ENCODE results near the gene ENDOG. TPM values are rescaled to one million over a fixed set of nuclear protein-coding genes. Genes with fewer than 3 reads are reported as not detected.
"Not testable (repeated sequence)": the region's sequence is repeated elsewhere in the genome, so short reads cannot be mapped to it uniquely, and the experiment has no call there.

The ENDOG gene
- total RNA-seq, 1 donor from 2014 or later, result 24.4 TPM

DNA sequence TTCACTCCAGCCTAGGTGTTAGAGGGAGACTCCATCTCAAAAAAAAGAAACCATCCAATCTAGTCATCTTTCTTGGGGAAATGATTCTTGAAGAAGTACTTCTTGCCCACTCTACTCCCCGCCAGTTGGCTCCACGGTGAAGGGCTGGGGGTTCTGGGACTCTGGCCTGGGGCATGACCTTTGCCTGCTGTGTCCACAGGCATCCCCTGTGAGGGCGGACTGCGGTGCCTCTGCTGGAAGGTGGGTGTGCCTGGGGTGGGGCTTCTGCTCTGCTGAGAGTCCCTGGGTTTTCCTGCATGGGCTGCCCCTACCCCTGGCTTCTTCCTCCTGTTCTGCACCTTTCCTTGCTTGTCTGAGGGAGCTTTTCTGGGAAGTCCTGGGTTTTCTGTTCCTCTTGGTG is 27.8 kb upstream of the ENDOG start:
- no peak for DNase-seq (ENCODE audit: extremely low spot score, unreplicated experiment)
- H3K36me3 Mint-ChIP-seq (ENCODE audit: unreplicated experiment), result peaks cover 26% of the 10 kb centered on the region
- no peak overlapping the region for H3K4me3 Mint-ChIP-seq (ENCODE audit: unreplicated experiment)
- no peak overlapping the region for H3K27ac Mint-ChIP-seq (ENCODE audit: unreplicated experiment)
- TF ChIP-seq, protein P1, sequence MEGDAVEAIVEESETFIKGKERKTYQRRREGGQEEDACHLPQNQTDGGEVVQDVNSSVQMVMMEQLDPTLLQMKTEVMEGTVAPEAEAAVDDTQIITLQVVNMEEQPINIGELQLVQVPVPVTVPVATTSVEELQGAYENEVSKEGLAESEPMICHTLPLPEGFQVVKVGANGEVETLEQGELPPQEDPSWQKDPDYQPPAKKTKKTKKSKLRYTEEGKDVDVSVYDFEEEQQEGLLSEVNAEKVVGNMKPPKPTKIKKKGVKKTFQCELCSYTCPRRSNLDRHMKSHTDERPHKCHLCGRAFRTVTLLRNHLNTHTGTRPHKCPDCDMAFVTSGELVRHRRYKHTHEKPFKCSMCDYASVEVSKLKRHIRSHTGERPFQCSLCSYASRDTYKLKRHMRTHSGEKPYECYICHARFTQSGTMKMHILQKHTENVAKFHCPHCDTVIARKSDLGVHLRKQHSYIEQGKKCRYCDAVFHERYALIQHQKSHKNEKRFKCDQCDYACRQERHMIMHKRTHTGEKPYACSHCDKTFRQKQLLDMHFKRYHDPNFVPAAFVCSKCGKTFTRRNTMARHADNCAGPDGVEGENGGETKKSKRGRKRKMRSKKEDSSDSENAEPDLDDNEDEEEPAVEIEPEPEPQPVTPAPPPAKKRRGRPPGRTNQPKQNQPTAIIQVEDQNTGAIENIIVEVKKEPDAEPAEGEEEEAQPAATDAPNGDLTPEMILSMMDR (IDR thresholded peaks at IDR 0.05), result no peak
- no peaks in the 10 kb centered on the region for H3K9me3 Mint-ChIP-seq (ENCODE audit: unreplicated experiment)
- H3K27me3 Mint-ChIP-seq (ENCODE audit: unreplicated experiment), result no peaks in the 10 kb centered on the region
- peaks cover 14% of the 10 kb centered on the region for H3K4me1 Mint-ChIP-seq (ENCODE audit: unreplicated experiment)

DNA sequence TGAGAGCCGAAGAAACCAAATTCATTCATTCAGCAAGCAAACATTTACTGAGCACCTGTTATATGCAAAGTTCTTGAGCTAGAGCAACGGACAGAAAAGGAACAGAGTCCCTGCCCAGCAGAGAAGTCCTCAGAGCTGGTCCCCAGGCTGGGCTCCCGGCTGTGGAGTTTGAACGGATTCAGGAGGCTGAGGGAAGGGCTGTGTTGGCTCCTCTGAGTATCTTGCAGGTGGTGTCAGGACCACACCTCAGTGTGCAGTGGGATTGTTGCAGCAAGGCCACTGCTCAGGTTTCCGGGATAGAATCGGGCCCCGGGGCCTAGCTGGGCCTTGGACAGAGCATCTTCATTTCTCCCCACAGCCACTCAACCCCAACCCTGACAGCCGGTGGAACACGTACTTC is 26.2 kb upstream of the ENDOG start:
- DNase-seq (ENCODE audit: extremely low spot score, unreplicated experiment), result no peak
- peaks cover 28% of the 10 kb centered on the region for H3K36me3 Mint-ChIP-seq (ENCODE audit: unreplicated experiment)
- H3K4me1 Mint-ChIP-seq (ENCODE audit: unreplicated experiment), result peaks cover 9% of the 10 kb centered on the region
- no peaks in the 10 kb centered on the region for H3K27me3 Mint-ChIP-seq (ENCODE audit: unreplicated experiment)
- no peak overlapping the region for H3K4me3 Mint-ChIP-seq (ENCODE audit: unreplicated experiment)
- TF ChIP-seq, protein P1 (IDR thresholded peaks at IDR 0.05), result no peak
- no peak overlapping the region for H3K27ac Mint-ChIP-seq (ENCODE audit: unreplicated experiment)
- no peaks in the 10 kb centered on the region for H3K9me3 Mint-ChIP-seq (ENCODE audit: unreplicated experiment)

DNA sequence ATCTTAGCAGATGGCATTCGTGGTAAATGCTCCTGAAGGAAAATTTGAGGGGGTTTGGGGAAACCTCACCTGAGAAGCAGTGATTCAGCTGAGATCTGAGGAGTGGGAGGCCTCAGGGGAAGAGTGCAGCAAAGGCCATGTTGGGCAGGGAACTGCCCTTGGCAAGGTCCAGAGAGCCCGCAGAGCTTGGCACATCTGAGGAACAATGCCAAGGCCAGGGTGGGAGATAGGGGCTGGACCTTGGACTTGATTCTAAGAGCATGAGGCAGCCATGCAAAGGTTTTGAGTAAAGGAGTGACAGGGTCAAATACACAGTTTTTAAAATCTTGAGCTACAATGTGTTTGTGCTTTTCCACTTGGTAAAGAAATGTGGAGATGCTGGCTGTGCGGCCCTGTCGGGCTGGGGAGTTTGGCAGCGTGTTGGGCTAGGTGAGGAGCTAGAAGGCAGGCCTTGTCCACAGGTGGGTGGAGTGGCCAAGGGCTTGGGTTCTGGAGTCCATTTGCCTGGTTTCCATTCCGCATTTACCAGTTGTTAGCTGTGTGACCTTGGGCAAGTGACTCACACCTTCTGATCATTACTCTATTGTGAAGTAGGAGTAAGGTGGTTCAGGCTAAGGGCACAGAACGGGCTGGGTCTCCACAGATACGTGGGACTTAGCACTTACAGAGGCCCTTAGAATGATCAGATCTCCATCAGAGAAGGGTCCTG is 25.2 kb upstream of the ENDOG start:
- no peak overlapping the region for H3K27ac Mint-ChIP-seq (ENCODE audit: unreplicated experiment)
- peaks cover 32% of the 10 kb centered on the region for H3K36me3 Mint-ChIP-seq (ENCODE audit: unreplicated experiment)
- TF ChIP-seq, protein P1 (IDR thresholded peaks at IDR 0.05), result no peak
- H3K4me1 Mint-ChIP-seq (ENCODE audit: unreplicated experiment), result peaks cover 6% of the 10 kb centered on the region
- H3K9me3 Mint-ChIP-seq (ENCODE audit: unreplicated experiment), result no peaks in the 10 kb centered on the region
- no peak for DNase-seq (ENCODE audit: extremely low spot score, unreplicated experiment)
- no peak overlapping the region for H3K4me3 Mint-ChIP-seq (ENCODE audit: unreplicated experiment)
- H3K27me3 Mint-ChIP-seq (ENCODE audit: unreplicated experiment), result no peaks in the 10 kb centered on the region

DNA sequence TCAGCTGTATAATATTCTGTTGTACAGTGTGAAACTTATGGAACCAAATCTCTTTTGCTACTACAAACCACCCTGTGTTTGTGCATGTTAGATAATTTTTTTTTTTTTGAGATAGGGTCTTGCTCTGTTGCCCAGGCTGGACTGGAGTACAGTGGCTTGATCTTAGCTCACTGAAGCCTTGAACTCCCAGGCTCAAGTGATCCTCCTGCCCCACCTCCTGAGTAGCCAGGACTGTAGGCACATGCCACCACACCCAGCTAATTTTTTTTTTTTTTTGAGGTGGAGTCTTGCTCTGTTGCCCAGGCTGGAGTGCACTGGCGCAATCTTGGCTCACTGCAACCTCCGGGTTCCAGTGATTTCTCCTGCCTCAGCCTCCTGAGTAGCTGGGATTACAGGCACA is 23.3 kb upstream of the ENDOG start:
- H3K27ac Mint-ChIP-seq (ENCODE audit: unreplicated experiment); H3K4me1 Mint-ChIP-seq (ENCODE audit: unreplicated experiment); H3K9me3 Mint-ChIP-seq (ENCODE audit: unreplicated experiment); H3K27me3 Mint-ChIP-seq (ENCODE audit: unreplicated experiment); DNase-seq (ENCODE audit: extremely low spot score, unreplicated experiment); H3K4me3 Mint-ChIP-seq (ENCODE audit: unreplicated experiment): not testable (repeated sequence)
- peaks cover 39% of the 10 kb centered on the region for H3K36me3 Mint-ChIP-seq (ENCODE audit: unreplicated experiment)

DNA sequence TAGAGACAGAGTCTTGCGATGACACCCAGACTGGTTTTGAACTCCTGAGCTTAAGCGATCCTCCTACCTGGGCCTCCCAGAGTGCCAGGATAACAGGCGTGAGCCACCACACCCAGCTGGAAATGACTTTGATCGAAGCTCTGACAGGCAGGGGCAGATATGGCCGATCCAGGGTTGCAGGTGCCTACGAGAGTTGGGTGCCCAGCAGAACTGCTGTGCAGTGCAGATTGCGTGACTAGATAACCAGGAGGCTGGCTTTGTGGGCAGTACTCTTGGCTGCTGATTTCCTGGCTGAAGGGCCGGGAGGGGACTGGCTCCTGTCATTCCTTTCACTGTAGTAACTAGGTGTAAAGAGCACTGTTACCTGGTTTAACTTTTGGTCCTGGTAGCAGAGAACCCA is 19.4 kb upstream of the ENDOG start:
- Mint-ChIP-seq H3K27me3 (ENCODE audit: unreplicated experiment) (no peaks in the 10 kb centered on the region), H3K9me3 (ENCODE audit: unreplicated experiment) (no peaks in the 10 kb centered on the region), H3K27ac (ENCODE audit: unreplicated experiment) (no peak overlapping the region), H3K4me1 (ENCODE audit: unreplicated experiment) (no peaks in the 10 kb centered on the region), H3K4me3 (ENCODE audit: unreplicated experiment) (no peak overlapping the region), H3K36me3 (ENCODE audit: unreplicated experiment) (peaks cover 40% of the 10 kb centered on the region)
- DNase-seq (ENCODE audit: extremely low spot score, unreplicated experiment), result no peak
- TF ChIP-seq, protein P1 (IDR thresholded peaks at IDR 0.05), result no peak
